ENCODE data around the gene ICAM3. TPM values are rescaled to one million over a fixed set of nuclear protein-coding genes. Genes with fewer than 3 reads are reported as not detected.

The ICAM3 gene
- total RNA-seq, 2 donors from 2014 or later, result 27.2 to 31.8 TPM

- H3K27me3 ChIP-seq, result no peaks in the 10 kb centered on the region
- TF ChIP-seq CTCF (IDR thresholded peaks at IDR 0.05), result no peak
Measured at GRCh38 chr19:10356431-10356830, 17.0 kb upstream of the ICAM3 start.

GRCh38 chr19:10353793-10354391, 14.5 kb upstream of the ICAM3 start:
- Histone ChIP-seq H3K4me3 (no peak overlapping the region), H3K27ac (no peak overlapping the region), H3K4me1 (no peaks in the 10 kb centered on the region), H3K27me3 (no peaks in the 10 kb centered on the region), H3K9me3 (no peaks in the 10 kb centered on the region), H3K9ac (ENCODE audit: low read depth in 2 of 2, low read length in 2 of 2) (no peak overlapping the region), H3K36me3 (peaks cover 14% of the 10 kb centered on the region)
- intact Hi-C loops (cut with DNase I), result no loop called here
- DNase-seq, result no peak
- no peak for TF ChIP-seq CTCF (IDR thresholded peaks at IDR 0.05)

More at GRCh38 chr19:10356431-10356830, 17.0 kb upstream of the ICAM3 start:
- Histone ChIP-seq H3K4me3 (no peak overlapping the region), H3K4me1 (no peaks in the 10 kb centered on the region), H3K9me3 (no peaks in the 10 kb centered on the region), H3K27ac (no peak overlapping the region), H3K9ac (ENCODE audit: low read depth in 2 of 2, low read length in 2 of 2) (no peak overlapping the region), H3K36me3 (peaks cover 14% of the 10 kb centered on the region)
- intact Hi-C loops (cut with DNase I), result no loop called here
- no peak for DNase-seq

GRCh38 chr19:10352764-10353671, 13.6 kb upstream of the ICAM3 start:
- no peak overlapping the region for H3K9ac ChIP-seq (ENCODE audit: low read depth in 2 of 2, low read length in 2 of 2)
- H3K27ac ChIP-seq, result no peak overlapping the region
- DNase-seq, result peak; percentile 31
- H3K4me1 ChIP-seq, result no peaks in the 10 kb centered on the region
- H3K27me3 ChIP-seq, result no peaks in the 10 kb centered on the region
- TF ChIP-seq CTCF (IDR thresholded peaks at IDR 0.05), result no peak
- intact Hi-C loops (cut with DNase I), result no loop called here
- no peaks in the 10 kb centered on the region for H3K9me3 ChIP-seq
- H3K4me3 ChIP-seq, result no peak overlapping the region
- H3K36me3 ChIP-seq, result peaks cover 14% of the 10 kb centered on the region

- DNase-seq, result no peak
- H3K27ac ChIP-seq, result no peak overlapping the region
Measured at GRCh38 chr19:10346509-10346908, 7.1 kb upstream of the ICAM3 start.

GRCh38 chr19:10344780-10345179, 5.4 kb upstream of the ICAM3 start:
- no peak overlapping the region for H3K9ac ChIP-seq (ENCODE audit: low read depth in 2 of 2, low read length in 2 of 2)

More at GRCh38 chr19:10346509-10346908, 7.1 kb upstream of the ICAM3 start:
- no peaks in the 10 kb centered on the region for H3K27me3 ChIP-seq
- H3K9me3 ChIP-seq, result no peaks in the 10 kb centered on the region
- no peaks in the 10 kb centered on the region for H3K36me3 ChIP-seq
- no peak overlapping the region for H3K4me3 ChIP-seq
- no peak overlapping the region for H3K9ac ChIP-seq (ENCODE audit: low read depth in 2 of 2, low read length in 2 of 2)
- no peak for TF ChIP-seq CTCF (IDR thresholded peaks at IDR 0.05)
- intact Hi-C loops (cut with DNase I), result no loop called here
- H3K4me1 ChIP-seq, result no peaks in the 10 kb centered on the region

More at GRCh38 chr19:10344780-10345179, 5.4 kb upstream of the ICAM3 start:
- H3K36me3 ChIP-seq, result no peaks in the 10 kb centered on the region
- no peak overlapping the region for H3K27ac ChIP-seq
- intact Hi-C loops (cut with DNase I), result no loop called here
- no peaks in the 10 kb centered on the region for H3K27me3 ChIP-seq
- no peaks in the 10 kb centered on the region for H3K4me1 ChIP-seq
- DNase-seq, result no peak
- TF ChIP-seq CTCF (IDR thresholded peaks at IDR 0.05), result no peak
- H3K4me3 ChIP-seq, result no peak overlapping the region
- H3K9me3 ChIP-seq, result no peaks in the 10 kb centered on the region

Data from colonic mucosa (tissue), 4 donors.